GM23248 (cell line): Measurements from ENCODE around the gene VAMP4.

ENCODE experiments used
- EZH2 ChIP-seq: fragments of 200-600 bp; sonication (generic); IDR thresholded peaks from 2 replicates; pipeline ENCODE4 v1.6.1; 2018; ENCODE audit warnings: antibody characterized with exemption, mild to moderate bottlenecking; ENCODE audit not compliant: insufficient read depth, poor library complexity, severe bottlenecking
- EZH2phosphoT487 ChIP-seq: fragments of 200-600 bp; sonication (generic); IDR thresholded peaks from 2 replicates; pipeline ENCODE4 v1.6.1; 2018; ENCODE audit warnings: antibody characterized with exemption, moderate library complexity, mild to moderate bottlenecking, low read depth; ENCODE audit not compliant: insufficient read depth

DNA sequence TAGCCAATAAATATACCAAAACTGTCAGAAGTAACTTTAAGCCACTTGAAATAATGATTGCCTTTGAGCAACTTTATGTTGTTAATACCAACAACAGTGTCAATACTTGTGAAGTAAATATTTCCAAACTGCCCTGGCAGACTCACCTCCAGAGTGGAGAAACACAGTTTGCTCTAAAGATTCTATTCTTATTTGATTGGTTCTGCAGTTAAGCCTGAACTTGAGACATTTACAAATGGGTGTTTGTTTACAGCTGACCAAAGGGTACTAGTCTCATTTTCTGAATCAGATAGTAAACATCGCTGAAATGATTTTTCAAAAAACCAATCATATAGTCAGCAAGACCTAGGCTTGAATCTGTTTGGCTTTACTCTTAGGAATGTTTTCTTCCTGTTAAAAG is 88.1 kb downstream of the VAMP4 start:
- no peak for TF ChIP-seq EZH2
- no peak for TF ChIP-seq EZH2phosphoT487
